GM19468 (cell line): ENCODE measurements around the gene APMAP.

Experiments used
- ATAC-seq: cut with Tn5 transposase; IDR thresholded peaks from one replicate; pipeline ENCODE4 v1.9.1; 2021; ENCODE audit warnings: mild to moderate bottlenecking, moderate library complexity, moderate number of reproducible peaks; ENCODE audit not compliant: unreplicated experiment; ENCODE audit errors: extremely low read depth

APMAP gene

DNA sequence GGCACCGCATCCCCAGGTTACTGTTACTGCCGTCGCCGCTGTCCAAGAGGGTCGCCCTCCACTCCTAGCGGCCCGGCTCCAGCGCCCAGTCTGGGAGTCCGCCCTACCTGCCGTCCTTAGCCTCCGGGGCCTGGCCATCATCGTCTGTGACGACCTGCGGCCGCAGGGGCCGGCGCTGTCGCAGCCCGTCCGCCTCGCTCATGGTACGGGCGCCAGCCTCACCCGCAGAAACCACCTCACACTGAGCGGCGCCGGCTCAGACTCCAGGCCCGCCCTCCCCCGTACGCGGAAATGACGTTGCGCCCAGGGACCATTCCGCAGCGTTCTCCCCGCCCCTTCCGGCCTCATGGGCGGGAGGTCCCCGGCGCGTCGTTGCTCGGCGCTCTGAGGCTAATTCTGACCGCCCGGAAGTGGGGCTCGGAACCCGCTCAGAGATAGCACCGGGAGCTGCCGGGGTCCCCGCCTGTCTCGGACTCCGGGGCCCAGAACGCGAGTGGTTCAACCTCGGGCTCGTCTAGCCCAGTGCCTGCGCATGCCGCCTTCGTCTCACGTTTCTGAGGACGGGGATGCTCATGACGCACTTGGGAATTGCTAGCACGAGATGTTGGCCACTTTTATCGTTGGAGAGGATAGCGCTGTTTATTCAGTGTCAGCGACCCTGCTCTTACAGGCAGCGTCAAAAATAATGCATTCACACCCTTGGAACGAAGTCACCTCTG, at the start of gene APMAP:
TSS of gene APMAP (minus strand) at position 265 of the 719 bp plus-strand sequence. CDS start at position 202, 63 bp downstream.
- ATAC-seq = peak; percentile 97

GRCh38 chr20:25041813-25042530, 49.4 kb upstream of the APMAP start:
- ATAC-seq = no peak

DNA sequence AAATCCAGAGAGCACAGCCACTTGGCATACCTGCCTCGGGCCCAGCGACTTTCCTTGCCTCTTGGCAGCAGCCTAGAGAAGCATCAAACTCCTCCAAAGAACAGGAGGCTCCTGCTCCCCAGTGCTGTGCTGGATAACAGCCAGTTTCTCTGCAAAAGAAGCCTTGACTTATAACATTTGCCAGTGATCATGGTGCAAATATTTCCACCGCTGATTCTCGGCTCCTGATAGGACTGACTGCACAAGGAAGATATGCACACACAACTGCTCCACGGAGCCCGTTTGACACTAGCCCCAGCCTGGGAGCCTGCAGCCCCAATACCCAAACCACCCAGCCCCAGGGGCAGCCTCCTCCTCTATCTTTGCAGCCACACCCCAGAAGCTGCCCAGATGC, 47.9 kb upstream of the APMAP start:
- no peak for ATAC-seq

GRCh38 chr20:25039697-25040437, 47.3 kb upstream of the APMAP start:
- ATAC-seq = no peak

DNA sequence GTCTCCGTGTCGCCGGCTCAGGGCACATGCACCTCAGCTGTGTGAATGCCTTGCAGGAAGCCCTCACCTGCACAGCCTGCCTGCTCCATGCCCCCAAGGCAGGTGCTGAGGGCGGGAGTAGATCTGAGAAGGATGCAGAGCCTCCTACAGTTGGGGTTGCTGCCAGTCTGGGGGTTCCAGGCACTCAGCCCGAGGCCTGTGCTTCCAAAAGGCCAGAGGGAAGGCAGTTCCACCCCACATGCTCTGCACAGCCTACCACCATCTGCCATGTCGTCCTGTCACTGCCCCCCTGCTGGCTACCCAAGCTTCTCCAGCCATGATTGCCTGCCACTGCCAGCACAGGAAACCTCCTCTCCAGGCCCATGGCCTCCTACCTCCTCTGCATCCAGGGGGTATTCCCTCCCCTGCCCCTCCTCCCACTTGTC, 46.1 kb upstream of the APMAP start:
- no peak for ATAC-seq

GRCh38 chr20:25038103-25038410, 45.5 kb upstream of the APMAP start:
- no peak for ATAC-seq

DNA sequence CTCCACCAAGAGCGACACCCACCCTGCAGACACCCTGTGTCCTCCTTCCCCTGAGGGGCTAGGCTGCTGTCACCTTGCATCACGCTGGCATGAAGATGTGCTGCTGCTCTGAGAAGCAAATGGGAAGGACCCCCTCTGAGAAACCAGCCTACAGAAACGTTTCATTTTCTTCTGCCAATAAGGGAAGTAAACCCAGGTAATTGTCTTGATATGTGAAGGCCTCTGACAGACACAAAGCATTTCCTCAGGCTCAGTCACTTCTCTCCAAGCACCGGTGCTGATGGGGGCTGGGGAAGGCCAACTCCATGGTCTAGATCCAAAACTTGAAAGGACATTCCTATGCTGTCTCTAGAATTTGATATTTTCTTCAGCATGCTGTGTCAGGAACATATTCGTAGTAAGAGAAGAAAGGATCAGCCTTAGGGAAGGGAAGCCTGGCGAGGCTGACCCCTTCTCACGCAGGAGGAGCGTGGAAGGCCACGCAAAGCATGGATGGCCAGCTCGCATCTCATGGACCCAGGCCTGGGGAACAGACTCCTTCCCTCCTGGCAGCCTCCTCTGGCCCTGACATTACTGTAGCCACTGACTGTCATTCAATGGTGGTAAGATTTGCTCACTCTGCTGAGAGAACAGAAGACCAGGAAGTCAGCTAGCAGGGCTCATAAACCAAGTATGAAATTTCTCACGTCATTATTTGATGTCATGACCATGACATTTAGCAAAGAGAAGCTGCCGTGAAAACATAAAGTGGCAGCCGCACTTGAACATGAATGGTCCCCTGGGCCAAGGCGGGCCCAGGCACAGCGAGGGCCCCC, 44.9 kb upstream of the APMAP start:
- no peak for ATAC-seq

DNA sequence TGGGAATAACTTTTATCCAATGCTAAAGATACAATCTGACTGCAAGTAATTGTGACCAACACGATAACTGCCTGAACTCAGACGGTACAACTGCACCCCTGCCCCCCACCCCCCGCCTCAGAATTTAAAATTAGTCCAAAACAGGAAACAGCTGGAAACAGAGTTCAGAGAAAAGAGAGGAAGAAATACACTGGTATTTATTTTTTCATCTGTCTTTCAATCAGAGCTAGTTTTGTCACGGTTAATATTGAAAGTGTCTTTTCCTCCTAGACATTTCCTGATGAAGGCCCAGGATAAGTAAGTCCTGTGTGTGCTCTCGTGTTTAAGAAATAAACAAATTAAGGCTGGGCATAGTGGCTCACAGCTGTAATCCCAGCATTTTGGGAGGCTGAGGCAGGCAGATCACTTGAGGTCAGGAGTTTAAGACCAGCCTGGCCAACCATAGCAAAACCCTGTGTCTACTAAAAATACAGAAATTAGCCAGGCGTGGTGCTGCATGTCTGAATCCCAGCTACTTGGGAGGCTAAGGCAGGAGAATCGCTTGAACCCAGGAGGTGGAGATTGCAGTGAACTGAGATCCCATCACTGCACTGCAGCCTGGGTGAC, 43.9 kb upstream of the APMAP start:
- ATAC-seq = no peak

DNA sequence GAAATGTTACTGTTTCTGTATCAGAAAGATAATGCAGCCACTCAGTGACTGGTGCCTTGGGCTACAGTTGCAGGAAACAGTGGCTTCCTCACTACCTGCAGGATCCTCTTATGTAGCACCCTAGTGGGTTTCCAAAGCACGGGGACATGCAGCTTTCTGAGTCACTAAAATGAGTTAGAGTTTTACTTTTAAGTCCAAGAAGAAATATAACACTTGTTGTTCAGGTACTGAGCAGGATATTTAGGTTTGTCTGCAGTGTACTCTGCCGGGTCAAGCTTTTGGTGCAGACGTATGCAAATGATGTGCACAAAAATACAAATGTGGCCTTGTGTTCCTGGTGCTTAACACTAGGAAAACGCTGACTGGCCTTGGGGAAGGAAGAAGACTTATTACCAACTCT, 43.4 kb upstream of the APMAP start:
- peak; percentile 21 for ATAC-seq

DNA sequence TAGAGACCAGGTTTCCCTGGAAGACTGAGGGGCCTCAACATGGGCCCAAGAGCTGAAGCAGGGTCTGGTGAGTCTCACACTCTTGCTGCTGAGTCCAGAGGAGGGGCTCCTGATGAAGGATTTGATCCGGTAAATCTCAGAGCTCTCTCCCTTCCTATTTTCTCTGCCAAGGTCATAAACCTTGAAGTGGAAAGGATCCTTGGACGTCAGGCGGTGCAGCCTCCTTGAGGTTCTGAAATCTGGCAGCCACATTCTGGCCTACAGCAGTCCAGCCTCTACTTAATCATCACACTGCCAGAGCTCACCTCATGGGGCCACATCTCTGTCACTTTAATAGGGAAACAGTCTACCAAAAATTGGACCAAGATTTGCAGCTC, 41.4 kb upstream of the APMAP start:
- no peak for ATAC-seq

- ATAC-seq = no peak
Measured at GRCh38 chr20:25033265-25033923, 40.8 kb upstream of the APMAP start.

DNA sequence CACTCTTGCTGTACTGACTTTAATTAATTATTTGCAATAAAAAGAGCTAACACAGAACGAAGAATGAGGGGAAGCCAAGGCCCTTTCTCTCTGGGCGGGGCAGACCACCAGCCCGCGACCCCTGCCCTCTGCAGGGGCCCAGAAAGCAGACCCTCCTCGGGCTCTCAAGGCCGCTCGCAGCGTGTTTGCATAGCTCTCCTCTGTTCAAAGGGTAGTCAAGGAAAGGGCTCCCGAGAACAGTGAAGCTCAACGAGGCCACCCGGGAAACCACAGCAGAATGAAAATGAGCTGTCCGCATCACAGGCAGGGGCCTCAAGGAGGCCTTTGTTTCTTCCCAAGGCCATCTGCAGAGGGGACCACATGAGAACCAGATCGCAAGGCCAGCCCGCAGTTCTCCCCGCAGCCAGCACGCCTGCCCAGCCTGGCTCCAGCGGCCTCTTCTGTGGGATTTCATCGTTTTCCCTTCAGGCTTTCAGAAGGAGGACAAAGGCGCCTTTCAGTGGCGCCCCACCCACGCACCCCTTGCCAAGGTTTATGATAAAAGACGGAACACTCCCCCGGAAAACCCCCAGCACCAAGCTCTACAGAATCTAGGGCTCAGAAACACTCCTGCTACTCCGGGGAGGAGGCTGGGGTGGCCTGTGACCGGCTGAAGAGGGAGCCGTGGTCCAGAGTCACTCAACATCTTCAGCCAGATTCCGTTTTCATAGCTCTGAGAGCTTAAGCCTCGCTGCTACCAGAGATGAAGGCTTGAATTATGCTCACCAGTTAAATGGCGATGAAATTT, 40.1 kb upstream of the APMAP start:
- ATAC-seq = no peak

DNA sequence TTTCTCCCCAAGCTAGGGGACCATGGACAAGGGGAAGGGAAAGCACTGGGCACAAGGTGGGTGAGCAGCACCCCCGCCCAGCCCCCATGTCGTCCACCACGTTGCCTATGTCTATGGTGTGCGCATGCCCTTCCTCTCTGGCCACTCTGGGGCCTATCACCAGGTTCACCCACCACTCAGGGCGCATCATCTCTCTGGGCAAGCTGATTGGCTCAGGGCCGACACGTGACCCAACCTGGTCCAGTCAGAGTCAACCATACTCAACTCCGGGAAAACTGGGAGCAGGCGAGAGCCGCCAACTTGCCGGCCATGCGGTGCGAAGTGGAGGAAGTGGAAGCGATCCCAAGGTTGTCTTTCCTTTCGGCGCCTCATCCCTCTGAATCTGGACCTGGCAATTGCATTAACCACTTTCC, 39.5 kb upstream of the APMAP start:
- ATAC-seq = no peak

DNA sequence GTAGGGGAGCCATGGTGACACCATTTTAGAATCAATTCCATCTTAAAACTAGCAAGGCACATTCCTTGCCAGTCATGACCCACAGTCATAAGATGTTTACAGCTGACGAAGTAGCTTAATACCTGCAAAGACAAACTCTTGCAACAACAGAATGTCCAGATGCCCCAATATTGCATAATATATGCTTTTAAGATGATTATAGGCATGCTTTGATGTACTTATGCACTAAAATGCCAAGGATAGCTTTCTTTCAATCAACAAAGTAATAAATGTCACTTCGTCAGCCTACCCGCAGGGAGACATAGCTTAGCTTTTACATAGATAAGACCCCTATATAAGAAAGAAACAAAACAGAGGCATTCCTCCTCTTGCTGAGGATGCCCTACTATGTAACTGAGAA, 38.7 kb upstream of the APMAP start:
- no peak for ATAC-seq

GRCh38 chr20:25030649-25031207, 38.2 kb upstream of the APMAP start:
- ATAC-seq = no peak

DNA sequence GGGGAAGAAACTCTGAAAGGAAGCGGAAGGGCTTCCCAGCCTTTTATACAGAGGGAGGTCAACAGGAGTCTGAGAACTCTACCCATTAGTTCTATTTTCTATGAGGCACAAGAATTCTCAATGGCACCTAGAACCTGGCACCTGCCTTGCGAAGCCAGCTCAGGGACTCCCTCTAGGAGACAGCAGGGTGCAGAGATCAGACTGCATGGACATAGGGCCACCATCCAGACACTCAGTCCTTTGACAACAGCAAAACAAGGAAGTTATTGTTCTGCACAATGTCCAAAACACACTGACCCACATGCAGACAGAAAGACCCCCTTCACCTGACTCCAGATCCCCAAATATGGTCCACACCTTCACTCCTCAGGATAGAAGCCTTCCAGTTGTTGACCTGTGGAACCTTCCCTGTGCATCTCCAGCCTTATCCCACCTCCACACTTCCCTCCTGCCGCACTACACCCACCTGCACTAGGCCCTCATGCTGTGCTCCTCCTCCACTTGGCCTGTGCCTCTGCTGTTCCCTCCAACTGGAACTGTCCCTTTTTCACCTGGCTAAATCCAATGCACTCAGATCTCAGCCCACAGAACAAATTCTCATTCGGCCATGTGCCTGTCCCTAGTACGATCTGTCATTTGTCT, 37.6 kb upstream of the APMAP start:
- no peak for ATAC-seq

DNA sequence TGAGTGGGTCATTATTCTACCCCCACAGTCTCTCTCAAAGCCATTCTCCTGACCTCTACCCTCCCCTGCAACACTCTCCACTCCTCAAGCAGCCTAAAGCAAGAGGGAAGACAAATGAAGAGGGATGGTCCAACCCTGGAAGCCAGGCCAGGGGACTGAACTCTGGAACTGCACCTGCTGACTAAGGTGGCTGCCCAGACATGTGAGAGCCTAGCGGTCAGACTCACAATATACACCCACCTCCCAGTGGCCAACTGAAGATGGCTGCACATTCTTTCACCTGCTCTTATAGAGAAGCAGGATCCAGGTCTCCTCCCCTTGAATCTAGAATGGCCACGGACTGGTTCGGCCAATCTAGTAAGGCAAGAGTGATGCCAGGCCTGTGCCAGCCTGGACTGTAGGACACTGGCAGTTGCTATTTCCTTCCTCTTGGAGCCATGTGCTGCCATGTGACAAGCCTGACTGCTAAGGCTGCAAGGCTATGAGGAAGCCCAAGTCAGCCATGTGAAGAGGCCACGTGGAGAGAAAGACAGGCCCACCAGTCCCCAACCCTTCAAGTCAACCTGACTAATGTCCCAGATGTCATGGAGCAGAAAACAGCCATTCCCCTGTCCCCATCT, 33.5 kb upstream of the APMAP start:
- no peak for ATAC-seq
